ENCODE measurements around the gene NEK11. TPM values are rescaled to one million over a fixed set of nuclear protein-coding genes. Genes with fewer than 3 reads are reported as not detected.
A peak's percentile ranks its signal among the peaks of the same experiment; 100 is the strongest.

NEK11 gene
- total and polyA plus RNA-seq, 8 donors, result 0.45 to 24.2 (median 2.3) TPM; not detected in 1

DNA sequence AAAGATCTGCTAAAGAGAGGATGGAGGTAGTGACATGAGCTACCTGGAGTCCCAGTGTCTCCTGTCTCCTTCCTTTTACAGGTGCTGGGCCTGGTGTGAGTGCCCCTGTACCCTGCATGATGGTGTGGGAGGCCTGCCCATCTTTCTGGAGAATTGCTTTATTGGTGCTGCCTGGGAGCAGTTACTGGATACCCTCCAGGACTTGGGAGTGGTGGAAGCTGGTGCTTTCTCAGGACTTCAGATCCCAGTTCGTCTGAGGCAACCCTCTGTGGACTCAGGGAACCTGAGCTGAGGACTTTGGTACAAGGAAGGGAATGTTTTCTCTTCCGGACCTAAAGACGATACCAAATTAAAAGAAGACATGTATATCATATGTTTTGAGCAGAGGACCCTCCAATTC is 336.6 kb downstream of the NEK11 start:
- Histone ChIP-seq H3K9me3 (no peaks in the 10 kb centered on the region), H3K4me1 (peaks cover 9 to 27% (median 18%) of the 10 kb centered on the region in 4 donors), H3K27me3 (no peaks in the 10 kb centered on the region), H3K4me3 (no peak overlapping the region), H3K36me3 (no peaks in the 10 kb centered on the region), H3K27ac (no peak overlapping the region)
- TF ChIP-seq POLR2AphosphoS5 (IDR thresholded peaks at IDR 0.05) (no peak), POLR2A (IDR thresholded peaks at IDR 0.05) (no peak), CTCF (IDR thresholded peaks at IDR 0.05) (no peak), EP300 (IDR thresholded peaks at IDR 0.05) (no peak)
- DNase-seq, result no peak
- WGBS, 5 donors, result 61 to 84% (median 80%) methylated on average over 3 of the region's 3 CpGs
- intact Hi-C loops (cut with DNase I; ENCODE audit: low total_unique reads), result no loop called here

DNA sequence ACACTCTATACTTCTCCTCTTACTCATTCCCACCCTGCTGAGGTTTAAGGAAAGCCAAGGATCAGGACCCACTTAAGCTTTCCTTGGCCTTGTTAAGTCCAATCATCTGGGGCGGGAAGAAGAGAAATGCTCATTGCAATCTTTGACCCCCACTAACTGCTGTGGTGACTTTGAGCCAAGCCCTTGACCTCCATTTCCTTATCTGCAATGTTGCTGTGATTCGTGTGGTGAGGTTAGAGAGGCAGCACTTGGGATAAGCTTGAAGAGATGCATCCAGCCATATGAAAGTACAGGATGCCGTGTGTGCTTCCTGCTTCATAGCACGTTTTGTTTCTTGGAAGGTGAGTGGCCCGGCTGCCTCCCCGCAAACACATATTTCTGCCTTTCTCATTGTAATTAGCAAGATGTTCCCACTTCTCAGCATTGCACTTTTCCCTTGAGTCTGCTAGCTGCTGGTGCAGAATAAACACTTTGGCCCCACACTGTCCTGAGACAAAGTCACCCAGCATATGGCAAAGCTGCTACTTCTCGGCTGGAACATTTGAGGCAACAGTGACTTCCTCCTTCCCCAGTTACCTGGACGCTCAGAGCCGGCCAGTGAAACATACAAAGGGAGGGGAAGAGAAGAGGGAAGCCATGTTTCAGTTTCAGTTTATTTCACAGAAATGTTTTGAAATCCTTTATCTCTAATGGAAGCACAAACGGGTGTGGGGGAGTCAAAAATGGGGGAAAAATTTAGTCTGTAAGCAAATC is 344.4 kb downstream of the NEK11 start:
- H3K9me3 ChIP-seq, result no peaks in the 10 kb centered on the region
- TF ChIP-seq CTCF (IDR thresholded peaks at IDR 0.05) (no peak), POLR2AphosphoS5 (IDR thresholded peaks at IDR 0.05) (no peak), POLR2A (IDR thresholded peaks at IDR 0.05) (no peak), EP300 (IDR thresholded peaks at IDR 0.05) (no peak)
- H3K27me3 ChIP-seq, result no peaks in the 10 kb centered on the region
- H3K4me3 ChIP-seq, result no peak overlapping the region
- peak overlapping the region in 4 of 5 donors; percentile 41 to 76 (median 44) for H3K27ac ChIP-seq
- intact Hi-C loops (cut with DNase I; ENCODE audit: low total_unique reads), result loop anchor here (5.0 kb wide), 1 partner anchor 131 kb away; the partner anchor contains the start of gene MRPL3
- 42 to 62% (median 53%) methylated on average over 10 of the region's 10 CpGs for WGBS, 5 donors
- H3K36me3 ChIP-seq, result peaks cover 0 to 49% (median 44%) of the 10 kb centered on the region in 4 donors
- peaks cover 0 to 17% (median 6%) of the 10 kb centered on the region in 4 donors for H3K4me1 ChIP-seq
- DNase-seq, result no peak

DNA sequence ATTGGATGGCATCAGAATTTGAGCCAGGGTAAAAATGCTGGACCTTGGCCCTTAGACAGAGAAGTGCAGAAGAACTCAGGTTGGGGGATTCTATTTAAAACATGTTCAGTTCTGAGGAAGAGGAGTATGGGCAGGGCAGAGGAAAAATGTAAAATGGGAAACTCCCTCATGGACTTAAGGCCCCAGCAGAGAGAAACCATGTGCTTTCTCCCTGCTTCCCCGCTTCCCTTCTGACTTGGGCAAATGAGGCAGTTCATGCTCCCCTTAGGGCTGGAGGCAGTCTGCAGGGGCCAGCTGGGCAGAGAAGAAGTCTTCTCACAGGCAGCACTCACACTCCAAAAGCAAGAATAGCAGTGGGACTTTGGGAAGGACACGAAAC is 345.0 kb downstream of the NEK11 start:
- peak overlapping the region in 3 of 5 donors; percentile 43 to 76 (median 46) for H3K27ac ChIP-seq
- no peaks in the 10 kb centered on the region for H3K27me3 ChIP-seq
- intact Hi-C loops (cut with DNase I; ENCODE audit: low total_unique reads), result loop anchor here (5.0 kb wide), 1 partner anchor 131 kb away; the partner anchor contains the start of gene MRPL3
- TF ChIP-seq CTCF (IDR thresholded peaks at IDR 0.05) (no peak), EP300 (IDR thresholded peaks at IDR 0.05) (no peak), POLR2A (IDR thresholded peaks at IDR 0.05) (no peak), POLR2AphosphoS5 (IDR thresholded peaks at IDR 0.05) (no peak)
- H3K4me3 ChIP-seq, result no peak overlapping the region
- no peaks in the 10 kb centered on the region for H3K9me3 ChIP-seq
- H3K36me3 ChIP-seq, result peaks cover 0 to 55% (median 48%) of the 10 kb centered on the region in 4 donors
- peaks cover 0 to 17% (median 6%) of the 10 kb centered on the region in 4 donors for H3K4me1 ChIP-seq
- WGBS, 5 donors, result 81 to 87% (median 83%) methylated on average over 2 of the region's 2 CpGs
- no peak for DNase-seq

DNA sequence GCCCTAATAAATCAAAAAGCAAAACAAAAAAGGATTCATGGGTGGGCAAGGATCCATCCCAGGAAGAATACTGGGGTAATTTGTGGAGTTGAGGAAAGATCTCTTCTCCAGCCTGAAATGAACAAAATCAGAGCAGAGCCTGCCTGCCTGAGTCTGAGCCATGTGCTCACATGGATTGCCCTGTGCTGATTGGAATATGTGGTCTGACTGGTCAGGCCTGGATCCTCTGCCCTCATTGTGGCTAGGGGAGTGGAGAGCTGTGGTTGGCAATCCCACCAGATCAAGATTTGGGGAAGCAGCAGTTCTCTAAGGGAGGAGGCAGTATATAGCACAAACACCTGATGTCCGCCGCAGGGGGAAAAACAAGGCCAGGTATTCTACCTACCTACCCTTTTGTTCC is 348.1 kb downstream of the NEK11 start:
- WGBS, 5 donors, result 90 to 99% (median 98%) methylated on average over 2 of the region's 2 CpGs
- Histone ChIP-seq H3K36me3 (peaks cover 0 to 55% (median 48%) of the 10 kb centered on the region in 4 donors), H3K27ac (no peak overlapping the region), H3K9me3 (no peaks in the 10 kb centered on the region), H3K4me3 (no peak overlapping the region), H3K27me3 (no peaks in the 10 kb centered on the region), H3K4me1 (peaks cover 0 to 33% (median 17%) of the 10 kb centered on the region in 4 donors)
- no peak for TF ChIP-seq POLR2A (IDR thresholded peaks at IDR 0.05)
- TF ChIP-seq CTCF (IDR thresholded peaks at IDR 0.05), result no peak
- no peak for TF ChIP-seq POLR2AphosphoS5 (IDR thresholded peaks at IDR 0.05)
- no peak for TF ChIP-seq EP300 (IDR thresholded peaks at IDR 0.05)
- no peak for DNase-seq
- intact Hi-C loops (cut with DNase I; ENCODE audit: low total_unique reads), result loop anchor here (5.0 kb wide), 1 partner anchor 128 kb away; the partner anchor contains the start of gene MRPL3
